Progenitor cell of endocrine pancreas (in vitro differentiated cells): ENCODE results near the gene ZCCHC4. TPM values are rescaled to one million over a fixed set of nuclear protein-coding genes. Genes with fewer than 3 reads are reported as not detected.

Experiments used
- DNase-seq: peaks from one replicate; pipeline ENCODE4 v3.0.0; 2021; ENCODE audit warnings: low spot score; ENCODE audit not compliant: unreplicated experiment
- H3K27ac Mint-ChIP-seq: 2 replicates; pipeline ENCODE4 v1.8.0; 2021; ENCODE audit warnings: mild to moderate bottlenecking, moderate library complexity, mixed read lengths
- H3K27me3 Mint-ChIP-seq: 2 replicates; pipeline ENCODE4 v1.8.0; 2021; ENCODE audit warnings: mixed read lengths
- H3K36me3 Mint-ChIP-seq: 2 replicates; pipeline ENCODE4 v1.8.0; 2022; ENCODE audit warnings: mixed read lengths; ENCODE audit not compliant: insufficient read depth
- H3K4me1 Mint-ChIP-seq: 2 replicates; pipeline ENCODE4 v1.8.0; 2021; ENCODE audit warnings: low read depth, mixed read lengths
- H3K4me3 Mint-ChIP-seq: 2 replicates; pipeline ENCODE4 v1.8.0; 2021; ENCODE audit warnings: low read depth, mild to moderate bottlenecking, moderate library complexity, mixed read lengths
- H3K9me3 Mint-ChIP-seq: 2 replicates; pipeline ENCODE4 v1.8.0; 2021; ENCODE audit warnings: low read depth, mixed read lengths
- long read RNA-seq: library from polyadenylated mRNA; unstranded; transcript quantifications from one replicate; pipeline ENCODE4 v2.0.0, GENCODE V29; 2020
- total RNA-seq: library from RNA; stranded (reverse); gene quantifications from 2 replicates; pipeline ENCODE4 v1.2.1, GENCODE V29; 2021
- TF ChIP-seq, protein P1 (sequence below): fragments of 200-600 bp; sonication (generic); IDR thresholded peaks from one replicate; pipeline ENCODE4 v1.5.0; 2021; ENCODE audit warnings: antibody characterized with exemption, mild to moderate bottlenecking; ENCODE audit not compliant: unreplicated experiment

ZCCHC4 gene
- 12.1 and 12.7 TPM in 2 replicates for total RNA-seq
- long read RNA-seq, transcript ZCCHC4-201 (13 exons, 2,785 nt): major isoform, 11 of 30 reads
- long read RNA-seq, partial matches to known transcripts: 10 of 30 reads
- long read RNA-seq, other reads (novel, unspliced or antisense): 8 of 30 reads

GRCh38 chr4:25312496-25313200, at the start of gene ZCCHC4:
ZCCHC4 (plus strand) TSS chr4:25312774; CDS start chr4:25312810, 36 bp downstream.
- peak within 1 kb of the TSS; percentile 99 for H3K4me3 Mint-ChIP-seq
- H3K27ac Mint-ChIP-seq: peak within 1 kb of the TSS; percentile 100
- DNase-seq: peak; percentile 85
- TF ChIP-seq, protein P1, sequence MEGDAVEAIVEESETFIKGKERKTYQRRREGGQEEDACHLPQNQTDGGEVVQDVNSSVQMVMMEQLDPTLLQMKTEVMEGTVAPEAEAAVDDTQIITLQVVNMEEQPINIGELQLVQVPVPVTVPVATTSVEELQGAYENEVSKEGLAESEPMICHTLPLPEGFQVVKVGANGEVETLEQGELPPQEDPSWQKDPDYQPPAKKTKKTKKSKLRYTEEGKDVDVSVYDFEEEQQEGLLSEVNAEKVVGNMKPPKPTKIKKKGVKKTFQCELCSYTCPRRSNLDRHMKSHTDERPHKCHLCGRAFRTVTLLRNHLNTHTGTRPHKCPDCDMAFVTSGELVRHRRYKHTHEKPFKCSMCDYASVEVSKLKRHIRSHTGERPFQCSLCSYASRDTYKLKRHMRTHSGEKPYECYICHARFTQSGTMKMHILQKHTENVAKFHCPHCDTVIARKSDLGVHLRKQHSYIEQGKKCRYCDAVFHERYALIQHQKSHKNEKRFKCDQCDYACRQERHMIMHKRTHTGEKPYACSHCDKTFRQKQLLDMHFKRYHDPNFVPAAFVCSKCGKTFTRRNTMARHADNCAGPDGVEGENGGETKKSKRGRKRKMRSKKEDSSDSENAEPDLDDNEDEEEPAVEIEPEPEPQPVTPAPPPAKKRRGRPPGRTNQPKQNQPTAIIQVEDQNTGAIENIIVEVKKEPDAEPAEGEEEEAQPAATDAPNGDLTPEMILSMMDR: peak; percentile 100
- peaks cover 2% of the 10 kb centered on the region for H3K36me3 Mint-ChIP-seq
- no peaks in the 10 kb centered on the region for H3K9me3 Mint-ChIP-seq
- H3K27me3 Mint-ChIP-seq: no peaks in the 10 kb centered on the region
- H3K4me1 Mint-ChIP-seq: peaks cover 8% of the 10 kb centered on the region

DNA sequence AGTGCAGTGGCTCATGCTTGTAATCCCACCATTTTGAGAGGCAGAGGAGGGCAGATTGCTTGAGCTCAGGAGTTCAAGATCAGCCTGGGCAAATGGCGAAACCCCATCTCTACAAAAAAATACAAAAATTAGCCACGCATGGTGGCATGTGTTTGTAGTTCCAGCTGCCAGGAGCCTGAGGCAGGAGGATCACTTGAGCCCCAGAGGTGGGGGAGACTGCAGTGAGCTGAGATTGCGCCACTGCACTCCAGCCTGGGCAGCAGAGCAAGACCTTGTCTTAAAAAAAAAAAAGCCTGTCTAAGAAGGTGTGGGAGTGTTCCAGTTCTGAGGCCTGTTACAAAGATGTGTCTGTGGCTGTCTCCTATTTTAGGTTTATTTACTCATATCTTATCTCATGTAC, 40.7 kb upstream of the ZCCHC4 start:
- DNase-seq: no peak
- Mint-ChIP-seq H3K27me3 (no peaks in the 10 kb centered on the region), H3K4me3 (no peak overlapping the region), H3K27ac (no peak overlapping the region), H3K9me3 (no peaks in the 10 kb centered on the region), H3K36me3 (peaks cover 10% of the 10 kb centered on the region), H3K4me1 (no peaks in the 10 kb centered on the region)
- TF ChIP-seq, protein P1: no peak

- H3K4me1 Mint-ChIP-seq: no peaks in the 10 kb centered on the region
- DNase-seq: no peak
- H3K4me3 Mint-ChIP-seq: no peak overlapping the region
- H3K9me3 Mint-ChIP-seq: no peaks in the 10 kb centered on the region
- TF ChIP-seq, protein P1: no peak
- H3K27me3 Mint-ChIP-seq: no peaks in the 10 kb centered on the region
- no peak overlapping the region for H3K27ac Mint-ChIP-seq
- H3K36me3 Mint-ChIP-seq: peaks cover 6% of the 10 kb centered on the region
These were observed 32.4 kb upstream of the ZCCHC4 start for GRCh38 chr4:25280210-25280609.

DNA sequence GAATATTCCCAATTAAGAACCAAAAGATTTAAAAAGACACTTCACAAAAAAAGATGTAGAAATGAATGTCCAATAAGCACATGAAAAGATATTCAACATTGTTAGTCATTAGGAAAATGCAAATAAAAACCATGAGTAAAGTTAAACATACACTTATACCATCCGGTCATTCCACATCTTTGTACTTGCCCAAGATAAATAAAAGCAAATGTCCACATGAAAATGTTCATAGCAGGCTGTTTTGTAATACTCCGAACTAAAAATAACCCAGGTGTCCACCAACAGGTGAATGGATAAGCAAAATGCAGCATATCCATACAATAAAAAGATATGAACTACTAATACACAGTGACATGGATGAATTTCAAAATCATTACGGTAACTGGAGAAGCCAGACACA, 28.6 kb upstream of the ZCCHC4 start:
- H3K9me3 Mint-ChIP-seq: peaks cover 19% of the 10 kb centered on the region
- H3K27ac Mint-ChIP-seq: no peak overlapping the region
- no peaks in the 10 kb centered on the region for H3K4me1 Mint-ChIP-seq
- TF ChIP-seq, protein P1: no peak
- no peaks in the 10 kb centered on the region for H3K27me3 Mint-ChIP-seq
- DNase-seq: no peak
- peaks cover 3% of the 10 kb centered on the region for H3K36me3 Mint-ChIP-seq
- no peak overlapping the region for H3K4me3 Mint-ChIP-seq

DNA sequence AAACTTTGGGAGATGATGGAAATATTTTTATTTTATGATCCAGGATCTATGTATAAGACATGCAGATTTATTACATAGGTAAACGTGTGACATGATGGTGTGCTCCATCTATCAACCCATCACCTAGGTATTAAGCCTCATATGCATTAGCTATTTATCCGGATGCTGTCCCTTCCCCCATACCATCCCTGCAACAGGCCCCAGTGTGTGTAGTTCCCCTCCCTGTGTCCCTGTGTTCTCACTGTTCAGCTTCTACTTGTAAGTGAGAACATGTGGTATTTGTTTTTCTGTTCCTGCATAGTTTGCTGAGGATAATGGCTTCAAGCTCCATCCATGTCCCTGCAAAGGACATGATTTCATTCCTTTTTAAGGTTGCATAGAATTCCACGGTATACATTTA, 28.1 kb upstream of the ZCCHC4 start:
- Mint-ChIP-seq H3K4me1 (no peaks in the 10 kb centered on the region), H3K9me3 (peaks cover 19% of the 10 kb centered on the region), H3K36me3 (peaks cover 3% of the 10 kb centered on the region), H3K4me3 (no peak overlapping the region), H3K27me3 (no peaks in the 10 kb centered on the region), H3K27ac (no peak overlapping the region)
- TF ChIP-seq, protein P1: no peak
- no peak for DNase-seq
